ENCODE results near the gene RPUSD2. TPM values are rescaled to one million over a fixed set of nuclear protein-coding genes. Genes with fewer than 3 reads are reported as not detected.

The RPUSD2 gene
- total and polyA plus RNA-seq, 5 donors from 2014 or later = 13.5 to 27.7 (median 23.8) TPM

Other genes starting within 250 kb of the RPUSD2 start
- gene INAFM2, start 245.6 kb upstream of the RPUSD2 start, total RNA-seq = 10.0 TPM
- 1 to 10 TPM in 3 of 4 donors, under 1 TPM in 1; 0.67 to 2.2 (median 1.7) TPM for gene INAFM2, start 245.6 kb upstream of the RPUSD2 start, polyA plus RNA-seq
- 3.7 TPM for gene CCDC9B, start 228.4 kb upstream of the RPUSD2 start, total RNA-seq
- gene CCDC9B, start 228.4 kb upstream of the RPUSD2 start, polyA plus RNA-seq = under 1 TPM in 1 of 4 donors, not detected in 3; 0.10 TPM
- gene PHGR1, start 218.3 kb upstream of the RPUSD2 start, total RNA-seq = not detected
- not detected for gene PHGR1, start 218.3 kb upstream of the RPUSD2 start, polyA plus RNA-seq
- 0.22 TPM for gene DISP2, start 211.1 kb upstream of the RPUSD2 start, total RNA-seq
- gene DISP2, start 211.1 kb upstream of the RPUSD2 start, polyA plus RNA-seq = under 1 TPM; 0.10 to 0.54 (median 0.21) TPM
- gene KNSTRN, start 186.6 kb upstream of the RPUSD2 start, total RNA-seq = 10.5 TPM
- gene KNSTRN, start 186.6 kb upstream of the RPUSD2 start, polyA plus RNA-seq = 1 to 10 TPM; 3.3 to 6.1 (median 4.4) TPM
- 40.2 TPM for gene IVD, start 163.5 kb upstream of the RPUSD2 start, total RNA-seq
- 10 to 100 TPM; 25.0 to 36.3 (median 32.4) TPM for gene IVD, start 163.5 kb upstream of the RPUSD2 start, polyA plus RNA-seq
- gene BAHD1, start 128.3 kb upstream of the RPUSD2 start, total RNA-seq = 32.9 TPM
- gene BAHD1, start 128.3 kb upstream of the RPUSD2 start, polyA plus RNA-seq = 1 to 10 TPM; 1.3 to 1.6 (median 1.5) TPM
- 6.3 TPM for gene CHST14, start 98.3 kb upstream of the RPUSD2 start, total RNA-seq
- 1 to 10 TPM; 1.1 to 2.0 (median 1.4) TPM for gene CHST14, start 98.3 kb upstream of the RPUSD2 start, polyA plus RNA-seq
- gene CCDC32, start 4.3 kb upstream of the RPUSD2 start, total RNA-seq = 30.6 TPM
- gene CCDC32, start 4.3 kb upstream of the RPUSD2 start, polyA plus RNA-seq = 10 to 100 TPM; 49.7 to 57.2 (median 53.9) TPM
- 9.7 TPM for gene KNL1, start 24.9 kb downstream of the RPUSD2 start, total RNA-seq
- gene KNL1, start 24.9 kb downstream of the RPUSD2 start, polyA plus RNA-seq = 1 to 10 TPM in 2 of 4 donors, under 1 TPM in 2; 0.46 to 1.6 (median 1.2) TPM
- gene RAD51, start 125.9 kb downstream of the RPUSD2 start, total RNA-seq = 5.5 TPM
- gene RAD51, start 125.9 kb downstream of the RPUSD2 start, polyA plus RNA-seq = 1 to 10 TPM; 1.5 to 6.5 (median 3.6) TPM
- 27.7 TPM for gene RMDN3, start 186.0 kb downstream of the RPUSD2 start, total RNA-seq
- 10 to 100 TPM; 17.6 to 22.6 (median 21.6) TPM for gene RMDN3, start 186.0 kb downstream of the RPUSD2 start, polyA plus RNA-seq
- gene GCHFR, start 194.8 kb downstream of the RPUSD2 start, total RNA-seq = 23.4 TPM
- gene GCHFR, start 194.8 kb downstream of the RPUSD2 start, polyA plus RNA-seq = 100 to 1,000 TPM; 111 to 163 (median 127) TPM
- 1.9 TPM for gene C15orf62, start 200.7 kb downstream of the RPUSD2 start, total RNA-seq
- gene C15orf62, start 200.7 kb downstream of the RPUSD2 start, polyA plus RNA-seq = under 1 TPM in 3 of 4 donors, not detected in 1; 0.17 to 0.30 (median 0.30) TPM
- gene ZFYVE19, start 237.8 kb downstream of the RPUSD2 start, total RNA-seq = 24.4 TPM
- 10 to 100 TPM; 14.5 to 17.3 (median 15.7) TPM for gene ZFYVE19, start 237.8 kb downstream of the RPUSD2 start, polyA plus RNA-seq
- gene DNAJC17, start 238.2 kb downstream of the RPUSD2 start, total RNA-seq = 32.6 TPM
- gene DNAJC17, start 238.2 kb downstream of the RPUSD2 start, polyA plus RNA-seq = 10 to 100 TPM; 23.7 to 32.7 (median 29.4) TPM

All from CD4-positive, CD25-positive, alpha-beta regulatory T cell (primary cell).